Germinal center (tissue), 1 donor: ENCODE measurements around the gene ANXA10.
A peak's percentile ranks its signal among the peaks of the same experiment; 100 is the strongest.
"Not testable (repeated sequence)": the region's sequence is repeated elsewhere in the genome, so short reads cannot be mapped to it uniquely, and the experiment has no call there.

Experiments used
- DNase-seq: peaks from one replicate; pipeline ENCODE4 v3.0.0; 2012; ENCODE audit warnings: mixed read lengths, low spot score

Gene ANXA10, protein sequence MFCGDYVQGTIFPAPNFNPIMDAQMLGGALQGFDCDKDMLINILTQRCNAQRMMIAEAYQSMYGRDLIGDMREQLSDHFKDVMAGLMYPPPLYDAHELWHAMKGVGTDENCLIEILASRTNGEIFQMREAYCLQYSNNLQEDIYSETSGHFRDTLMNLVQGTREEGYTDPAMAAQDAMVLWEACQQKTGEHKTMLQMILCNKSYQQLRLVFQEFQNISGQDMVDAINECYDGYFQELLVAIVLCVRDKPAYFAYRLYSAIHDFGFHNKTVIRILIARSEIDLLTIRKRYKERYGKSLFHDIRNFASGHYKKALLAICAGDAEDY

DNA sequence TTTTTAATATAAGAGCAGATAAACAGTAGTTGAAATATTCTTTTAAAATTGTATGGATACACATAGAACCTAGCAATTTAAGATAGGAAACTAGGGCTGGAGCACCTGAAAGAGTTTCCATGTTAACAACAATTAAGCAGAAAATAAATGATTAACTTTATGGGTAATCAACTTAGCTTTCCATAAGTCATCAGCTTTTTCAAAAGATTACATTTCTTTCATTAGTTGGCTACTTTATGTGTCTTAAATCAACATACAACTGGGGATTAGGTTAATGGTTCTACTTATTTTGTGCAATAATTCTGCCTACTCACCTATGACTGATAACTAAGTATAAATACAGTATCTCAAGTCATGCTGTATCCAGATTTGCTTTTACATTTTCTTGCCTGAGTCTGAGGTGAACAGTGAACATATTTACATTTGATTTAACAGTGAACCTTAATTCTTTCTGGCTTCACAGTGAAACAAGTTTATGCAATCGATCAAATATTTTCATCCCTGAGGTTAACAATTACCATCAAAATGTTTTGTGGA, at the start of gene ANXA10:
Gene ANXA10, plus strand, starts transcription at position 362 of the 537 bp plus-strand sequence. Its CDS starts 164 bp downstream, at position 526.
- no peak for DNase-seq

DNA sequence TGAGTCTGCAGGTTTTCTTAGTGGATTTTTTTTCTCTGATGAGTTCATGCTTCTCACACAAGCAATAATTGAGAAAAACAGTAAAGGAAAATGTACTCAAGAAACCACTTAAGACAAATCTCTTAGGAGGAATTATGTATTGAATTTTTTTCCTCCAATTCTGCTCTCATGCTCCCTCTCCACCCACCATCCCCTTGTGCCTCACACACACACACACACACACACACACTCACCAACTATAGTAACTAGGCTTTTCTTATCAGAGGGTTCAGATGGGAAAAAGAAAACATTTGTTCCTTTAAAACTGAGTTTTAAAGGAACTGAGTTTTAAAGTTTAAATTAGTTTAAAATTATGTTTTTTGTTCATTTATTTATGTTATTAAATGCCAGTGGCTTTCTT, 47.0 kb upstream of the ANXA10 start:
- no peak for DNase-seq

DNA sequence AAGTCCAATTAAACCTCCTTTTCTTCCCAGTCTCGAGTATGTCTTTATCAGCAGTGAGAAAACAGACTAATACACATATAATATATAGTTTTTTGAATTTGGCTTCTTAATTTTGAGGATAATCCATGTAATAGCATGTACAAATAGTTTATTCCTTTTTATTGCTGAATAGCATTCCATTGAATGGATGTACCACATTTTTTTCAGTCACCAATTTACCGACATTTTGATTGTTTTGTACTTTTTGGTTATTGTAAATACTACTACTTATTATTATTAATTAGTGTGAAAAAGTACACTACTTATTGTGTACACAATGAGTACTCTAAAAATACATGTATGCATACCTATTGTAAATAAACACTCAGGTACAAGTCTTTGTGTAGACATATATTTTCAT, 42.3 kb upstream of the ANXA10 start:
- DNase-seq = no peak

DNA sequence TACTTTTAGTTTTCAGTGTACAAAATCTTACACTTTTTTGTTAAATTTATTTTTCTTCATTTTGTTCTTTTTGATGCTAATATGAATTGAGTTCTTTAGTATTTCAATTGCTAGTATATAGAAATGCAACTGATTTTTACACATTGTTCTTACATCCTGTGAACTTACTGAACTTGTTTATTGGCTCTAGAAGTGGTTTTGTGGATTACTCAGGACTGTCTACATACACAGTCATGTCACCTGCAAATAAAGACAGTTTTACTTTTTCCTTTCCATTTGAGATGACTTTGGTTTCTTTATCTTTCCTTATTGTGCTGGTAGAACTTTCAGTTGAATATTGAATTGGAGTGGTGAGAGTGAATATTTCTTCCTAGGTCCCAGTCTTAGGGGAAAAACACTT, 40.8 kb upstream of the ANXA10 start:
- no peak for DNase-seq

DNA sequence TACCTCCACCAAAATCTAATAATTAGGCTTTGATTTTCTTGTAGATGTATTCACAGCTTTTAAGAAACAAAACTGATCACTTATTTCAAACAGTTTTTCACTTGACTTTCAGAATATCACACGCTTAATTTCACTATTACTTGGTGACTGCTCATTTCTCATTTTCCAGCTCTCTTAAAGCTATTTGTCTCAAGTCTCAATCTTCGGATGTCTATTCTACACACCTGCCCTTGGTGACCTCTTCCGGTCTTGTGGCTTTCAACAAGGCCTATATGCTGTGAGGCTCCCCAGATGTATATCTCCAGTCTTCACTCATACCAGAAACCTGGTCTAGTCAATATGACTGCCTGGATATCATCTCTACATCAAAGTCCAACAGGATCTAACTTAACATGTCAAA, 34.9 kb upstream of the ANXA10 start:
- no peak for DNase-seq

DNA sequence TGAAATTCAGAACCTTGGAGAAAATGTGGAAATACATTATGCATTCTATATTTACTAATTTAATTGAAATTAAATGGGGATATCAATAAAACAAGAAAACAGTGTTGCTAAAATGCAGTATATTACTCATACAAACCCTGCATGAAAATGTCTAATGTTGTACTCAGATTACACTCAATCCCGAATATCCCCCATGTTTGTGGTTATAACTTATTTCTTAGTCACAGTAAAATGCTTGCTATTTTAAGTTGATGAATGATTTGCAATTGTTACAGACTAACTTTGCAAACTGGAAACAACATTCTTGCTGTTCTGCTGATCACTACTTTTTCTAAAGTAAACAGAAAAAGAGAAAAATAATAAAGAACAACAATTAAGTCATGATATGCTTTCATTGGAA, 33.1 kb upstream of the ANXA10 start:
- no peak for DNase-seq

DNA sequence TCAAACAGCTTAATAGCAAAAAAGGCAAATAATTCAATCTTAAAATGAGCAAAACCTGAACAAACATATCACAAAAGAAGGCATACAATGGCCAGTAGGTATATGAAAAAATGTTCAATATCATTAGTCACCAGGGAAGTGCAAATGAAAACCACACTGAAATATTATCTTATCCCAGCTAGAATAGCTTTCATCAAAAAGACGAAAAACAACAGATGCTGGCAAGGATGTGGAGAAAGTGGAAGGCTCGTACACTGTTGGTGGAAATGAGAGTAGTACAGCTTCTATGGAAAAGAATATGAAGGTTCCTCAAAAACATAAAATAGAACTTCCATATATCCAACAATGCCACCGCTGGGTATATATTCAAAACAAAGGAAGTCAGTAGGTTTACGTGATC, 29.3 kb upstream of the ANXA10 start:
- DNase-seq = no peak

DNA sequence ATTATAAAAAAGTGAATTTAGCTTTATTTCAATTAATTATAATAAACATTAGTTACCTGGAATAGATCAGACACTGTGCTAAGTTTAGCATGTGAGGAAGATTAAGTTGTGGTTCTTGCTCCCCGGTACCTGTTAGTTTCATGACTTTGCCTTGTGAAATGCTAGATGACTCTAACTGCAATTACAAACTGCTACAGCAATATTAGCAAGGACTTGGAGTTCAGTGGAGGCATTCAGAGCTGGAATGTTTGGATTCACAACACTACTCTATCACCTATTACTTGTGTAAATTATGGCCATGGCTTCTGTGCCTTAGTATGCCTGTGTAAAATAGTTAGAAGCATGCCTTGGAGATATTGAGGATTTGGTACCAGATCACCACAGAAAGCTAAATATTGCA, 21.4 kb upstream of the ANXA10 start:
- DNase-seq = no peak

DNA sequence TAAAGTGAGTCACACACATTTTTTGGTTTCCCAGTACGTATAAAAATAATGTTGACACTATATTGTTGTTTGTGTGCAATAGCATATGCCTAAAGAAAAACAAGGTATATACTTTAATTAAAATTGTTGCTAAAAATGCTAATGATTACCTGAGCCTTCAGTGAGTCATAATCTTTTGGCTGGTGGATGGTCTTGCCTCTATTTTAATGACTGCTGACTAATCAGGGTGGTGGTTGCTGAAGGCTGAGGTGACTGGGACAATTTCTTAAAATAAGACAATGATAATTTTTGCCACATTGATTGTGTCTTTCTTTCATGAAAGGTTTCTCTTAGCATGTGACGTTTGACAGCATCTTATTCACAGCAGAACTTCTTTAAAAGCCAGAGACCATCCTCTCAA, 21.0 kb upstream of the ANXA10 start:
- no peak for DNase-seq

DNA sequence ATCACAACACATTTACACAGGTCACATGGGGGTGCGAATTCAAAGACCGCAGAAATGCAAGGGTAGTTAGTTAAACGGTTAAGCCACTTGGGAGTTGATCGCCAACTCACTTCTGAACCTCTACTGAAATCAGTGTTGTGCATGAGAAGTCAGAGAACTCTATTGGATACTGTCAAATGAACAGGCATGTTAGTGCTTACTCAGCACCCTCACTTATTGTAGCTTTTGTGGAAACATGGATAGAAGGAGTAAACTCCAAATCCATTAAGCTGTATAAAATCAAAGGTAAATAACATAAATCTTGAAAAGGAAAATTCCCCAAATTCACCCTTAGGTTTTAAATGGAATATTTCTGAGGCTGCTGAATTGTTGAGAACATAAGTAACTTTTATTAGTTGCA, 17.5 kb upstream of the ANXA10 start:
- no peak for DNase-seq

DNA sequence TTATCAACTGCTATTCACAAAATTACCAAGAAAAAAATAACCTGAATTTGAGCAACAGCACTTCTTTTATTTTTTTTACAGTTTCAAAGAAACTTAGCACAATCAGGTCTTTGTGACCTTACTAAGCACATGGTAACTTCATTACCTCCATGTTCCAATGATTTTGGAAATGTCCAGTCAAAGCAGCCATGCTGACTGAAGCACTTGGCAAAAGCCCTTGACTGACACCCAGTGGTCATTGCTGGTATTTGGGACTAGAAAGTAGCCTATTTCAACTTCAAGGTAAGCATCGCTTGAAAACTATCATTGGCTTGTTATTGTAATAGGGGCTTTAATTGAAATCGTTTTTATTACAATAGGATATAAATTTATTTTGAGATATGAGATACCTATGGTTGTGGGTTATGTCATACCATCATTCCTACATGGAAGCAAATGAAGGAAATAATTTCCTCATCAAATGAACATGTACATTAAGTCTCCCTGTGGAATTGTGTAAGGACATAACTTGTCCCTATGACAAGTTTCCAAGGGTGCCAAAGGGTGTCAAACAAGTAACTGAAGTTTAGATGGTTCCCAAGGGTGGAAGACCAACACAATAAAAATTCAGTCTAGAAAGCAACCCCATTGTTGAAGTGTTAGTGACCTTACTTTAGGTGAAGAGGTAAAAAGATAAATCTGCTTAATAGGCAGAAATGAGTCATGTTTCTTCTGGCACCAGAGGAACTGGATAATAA, 15.2 kb upstream of the ANXA10 start:
- DNase-seq = peak; percentile 19

DNA sequence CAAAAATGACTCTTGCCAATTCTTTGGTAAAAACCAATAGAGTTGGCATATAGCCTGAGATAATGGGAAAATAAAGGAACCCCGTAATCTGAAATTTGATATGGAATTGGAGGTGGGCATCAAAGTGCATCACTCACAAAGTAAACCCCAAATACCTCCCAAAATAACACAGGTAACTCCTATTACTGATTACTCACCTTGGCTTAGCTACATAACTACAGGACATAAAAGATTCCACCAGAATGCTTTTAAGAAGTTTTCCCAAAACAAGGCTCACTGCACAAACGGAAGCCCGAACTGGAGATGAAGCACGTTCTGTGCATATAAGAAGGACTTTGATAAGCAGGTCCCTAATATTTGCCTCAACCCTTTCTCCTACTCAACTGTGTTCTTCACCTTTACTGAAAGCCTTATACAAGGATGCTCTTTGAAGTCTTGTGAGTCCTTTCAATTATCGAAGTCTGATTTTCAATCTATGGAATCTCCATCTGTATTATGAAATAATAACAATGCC, 14.6 kb upstream of the ANXA10 start:
- no peak for DNase-seq

DNA sequence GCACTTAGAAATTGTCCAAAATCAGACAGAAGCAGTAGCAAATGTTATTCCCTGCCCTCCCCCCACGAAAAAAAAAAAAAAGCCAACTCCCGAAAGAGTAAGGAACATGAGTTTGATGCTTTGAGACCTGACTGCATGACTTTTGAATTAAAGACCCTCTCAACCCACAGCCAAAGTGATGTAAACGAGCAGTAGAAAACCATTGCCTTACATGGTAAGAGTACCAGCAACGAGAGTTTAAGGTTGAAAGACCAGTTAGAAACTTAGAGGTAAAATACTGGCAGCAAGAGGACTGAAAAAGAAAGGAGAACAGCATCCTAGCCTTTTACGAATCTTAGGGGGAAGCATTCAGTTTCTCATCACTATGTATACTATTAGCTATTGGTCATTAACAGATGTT, 10.0 kb upstream of the ANXA10 start:
- DNase-seq = no peak

DNA sequence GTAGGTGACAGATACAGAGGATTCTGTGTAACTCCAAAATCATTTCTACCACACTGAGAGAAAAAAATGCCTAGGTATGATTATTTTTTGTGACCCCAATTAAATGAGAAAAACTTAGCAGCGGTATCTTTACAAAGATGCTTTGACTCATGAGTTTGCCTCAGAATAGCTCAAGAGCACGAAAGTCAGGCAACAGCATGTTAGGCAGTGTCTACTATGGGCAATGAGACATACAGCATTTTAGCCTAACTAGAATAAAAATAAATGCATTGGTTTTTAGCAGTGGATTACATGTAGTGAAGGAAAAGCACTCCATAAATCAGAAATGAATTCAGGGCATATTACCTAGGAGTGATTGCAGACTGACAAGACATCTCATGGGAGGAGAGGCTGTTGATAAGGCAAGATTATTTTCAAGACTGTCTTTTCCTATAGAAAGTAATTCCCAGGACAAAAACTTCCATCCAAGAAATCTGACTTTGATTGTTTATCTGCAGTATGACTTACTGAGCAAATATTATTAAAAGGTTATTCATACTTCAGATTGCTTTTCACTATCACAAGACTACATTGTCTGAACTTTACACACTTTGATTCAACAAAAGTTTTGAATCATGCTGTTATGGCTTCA, 3.6 kb downstream of the ANXA10 start:
- DNase-seq = no peak

DNA sequence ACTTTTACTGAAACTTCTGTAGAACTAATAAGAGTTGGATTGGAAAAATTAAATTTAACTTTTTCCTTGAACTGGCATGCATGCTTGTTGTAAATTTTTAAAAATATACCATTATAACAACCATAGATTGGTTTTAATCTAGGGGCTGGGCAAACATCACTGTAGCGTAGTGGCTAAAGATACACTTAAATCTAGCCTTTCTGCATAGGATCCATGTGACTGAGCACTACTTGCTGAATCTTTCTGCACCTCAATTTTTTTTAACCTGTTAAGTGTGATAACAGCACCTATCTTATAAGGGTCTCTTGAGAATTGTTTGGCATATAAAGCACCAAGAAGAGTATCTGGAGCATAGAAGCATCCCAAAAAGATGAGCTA, 4.1 kb downstream of the ANXA10 start:
- no peak for DNase-seq

DNA sequence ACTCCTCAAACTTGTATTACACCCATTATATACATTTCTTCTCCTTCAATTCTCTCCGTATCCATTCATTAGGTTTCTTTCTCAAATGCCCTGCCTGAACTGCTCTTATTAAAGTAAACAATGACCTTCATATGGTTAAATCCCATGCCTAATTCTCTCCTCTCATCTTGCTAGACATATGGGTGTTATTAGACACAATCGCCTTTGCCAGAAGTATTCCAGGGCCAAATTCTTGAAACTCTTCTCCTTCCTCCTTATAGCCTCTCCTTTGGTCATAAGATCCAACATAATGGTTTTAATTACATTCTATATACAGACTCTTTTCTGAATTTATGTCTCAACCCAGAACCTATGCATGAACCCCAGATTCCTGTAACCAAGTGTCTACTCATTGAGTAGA, 4.8 kb downstream of the ANXA10 start:
- no peak for DNase-seq

DNA sequence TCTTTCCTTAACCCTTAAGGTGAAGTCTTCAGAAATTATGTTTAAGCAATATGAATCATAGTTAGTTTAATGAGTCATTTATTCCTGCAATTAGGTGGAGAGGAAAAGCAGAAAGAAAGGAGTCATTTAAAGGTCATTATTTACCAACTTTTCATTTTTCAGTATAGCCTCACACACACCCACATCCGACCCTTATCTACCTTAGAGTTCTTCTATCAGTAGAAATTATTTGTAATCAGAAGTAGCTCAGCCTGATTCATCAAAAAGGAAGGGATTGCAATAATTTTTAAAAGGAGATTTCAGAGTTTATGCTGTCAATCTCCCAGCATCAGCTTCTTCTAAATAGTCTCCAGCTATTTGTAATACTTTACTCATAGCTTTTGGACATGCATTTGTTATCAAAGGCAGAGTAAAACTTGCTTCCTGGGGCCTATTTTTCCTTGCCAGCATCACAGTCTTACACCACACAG, 5.9 kb downstream of the ANXA10 start:
- no peak for DNase-seq

DNA sequence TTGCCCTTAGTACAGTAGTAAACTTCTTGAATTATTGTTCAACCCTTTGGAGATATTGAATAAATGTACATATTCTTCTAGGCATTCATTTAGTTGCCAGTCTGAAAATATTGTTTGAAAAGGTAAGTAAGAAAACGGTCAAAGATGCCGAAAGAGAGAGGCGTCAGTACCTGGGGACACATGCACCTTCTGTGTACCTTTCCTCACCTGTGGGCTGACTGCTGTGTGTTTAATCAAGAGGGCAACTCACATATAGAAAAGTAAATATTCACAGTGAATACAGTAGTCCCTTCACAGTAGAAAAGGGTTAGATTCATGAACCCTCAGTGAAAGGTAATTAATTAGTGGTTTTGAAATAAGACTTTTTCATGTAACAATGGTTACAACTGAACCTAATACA, 6.9 kb downstream of the ANXA10 start:
- DNase-seq = no peak

DNA sequence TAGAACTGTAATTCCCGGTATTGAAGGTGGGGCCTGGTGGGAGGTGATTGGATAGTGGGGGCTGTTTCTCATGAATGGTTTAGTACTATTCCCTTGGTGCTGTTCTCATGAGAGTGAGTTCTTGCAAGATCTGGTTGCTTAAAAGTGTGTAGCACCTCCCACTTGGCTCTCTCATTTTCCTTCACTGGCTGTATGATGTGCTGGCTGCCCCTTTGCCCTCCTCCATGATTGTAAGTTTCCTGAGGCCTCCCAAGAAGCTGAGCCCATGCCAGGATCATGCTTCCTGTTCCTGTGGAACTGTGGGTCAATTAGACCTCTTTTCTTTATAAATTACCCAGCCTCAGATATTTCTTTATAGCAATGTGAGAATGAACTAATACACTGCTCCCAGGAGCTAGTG, 8.7 kb downstream of the ANXA10 start:
- DNase-seq = no peak

DNA sequence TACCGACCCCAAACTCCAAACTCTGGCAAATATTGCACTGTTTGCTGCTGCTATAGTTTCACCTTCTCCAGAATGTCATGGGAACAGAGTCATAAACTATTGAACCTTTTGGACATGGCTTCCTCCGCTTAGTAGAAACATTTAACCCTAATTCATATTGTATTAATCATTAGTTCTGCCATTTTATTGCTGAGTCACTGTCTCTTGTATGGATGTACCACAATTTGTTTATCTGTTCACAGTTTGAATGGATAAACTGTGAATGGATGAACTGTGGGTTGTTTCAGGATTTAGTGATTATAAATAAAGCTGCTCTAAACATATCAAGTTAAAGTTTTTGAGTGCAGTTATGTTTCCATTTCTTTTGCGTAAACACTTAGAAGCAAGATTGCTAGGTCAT, 10.1 kb downstream of the ANXA10 start:
- no peak for DNase-seq

DNA sequence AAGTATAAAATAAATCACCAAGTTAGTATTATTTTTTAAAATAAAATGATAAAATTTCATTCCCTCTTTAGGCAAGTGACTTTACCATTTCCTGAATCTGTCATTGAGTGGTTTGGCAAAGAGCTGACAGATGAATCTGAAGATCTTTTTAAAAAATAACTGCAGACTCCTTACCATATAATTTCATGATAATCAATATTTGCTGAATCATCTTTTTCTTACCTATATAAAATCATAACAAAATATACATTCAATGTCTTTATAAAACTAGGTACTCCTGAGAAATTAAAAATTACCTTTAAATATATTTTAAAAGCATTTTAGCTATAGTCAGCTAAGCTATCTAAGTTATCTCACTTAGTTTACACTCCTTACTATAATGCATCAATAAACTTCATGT, 17.2 kb downstream of the ANXA10 start:
- no peak for DNase-seq

DNA sequence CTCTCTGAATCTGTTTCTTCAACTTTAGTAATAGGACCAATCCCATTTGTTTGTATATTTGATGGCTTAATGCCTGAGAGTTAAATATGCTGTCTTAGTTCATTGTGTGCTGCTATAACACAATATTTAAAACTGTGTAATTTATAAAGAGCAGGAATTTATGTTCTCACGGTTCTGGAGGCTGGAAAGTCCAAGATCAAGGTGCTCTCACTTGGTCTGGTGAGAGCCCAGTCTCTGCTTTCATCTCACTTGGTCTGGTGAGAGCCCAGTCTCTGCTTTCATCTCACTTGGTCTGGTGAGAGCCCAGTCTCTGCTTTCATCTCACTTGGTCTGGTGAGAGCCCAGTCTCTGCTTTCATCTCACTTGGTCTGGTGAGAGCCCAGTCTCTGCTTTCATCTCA, 20.7 kb downstream of the ANXA10 start:
- DNase-seq = not testable (repeated sequence)
